Measurements from ENCODE around the gene KRTAP10-7.
"Not testable (repeated sequence)": the region's sequence is repeated elsewhere in the genome, so short reads cannot be mapped to it uniquely, and the experiment has no call there.

The KRTAP10-7 gene, protein sequence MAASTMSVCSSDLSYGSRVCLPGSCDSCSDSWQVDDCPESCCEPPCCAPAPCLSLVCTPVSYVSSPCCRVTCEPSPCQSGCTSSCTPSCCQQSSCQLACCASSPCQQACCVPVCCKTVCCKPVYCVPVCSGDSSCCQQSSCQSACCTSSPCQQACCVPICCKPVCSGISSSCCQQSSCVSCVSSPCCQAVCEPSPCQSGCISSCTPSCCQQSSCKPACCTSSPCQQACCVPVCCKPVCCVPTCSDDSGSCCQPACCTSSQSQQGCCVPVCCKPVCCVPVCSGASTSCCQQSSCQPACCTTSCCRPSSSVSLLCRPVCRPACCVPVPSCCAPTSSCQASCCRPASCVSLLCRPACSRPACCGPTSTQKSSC

DNA sequence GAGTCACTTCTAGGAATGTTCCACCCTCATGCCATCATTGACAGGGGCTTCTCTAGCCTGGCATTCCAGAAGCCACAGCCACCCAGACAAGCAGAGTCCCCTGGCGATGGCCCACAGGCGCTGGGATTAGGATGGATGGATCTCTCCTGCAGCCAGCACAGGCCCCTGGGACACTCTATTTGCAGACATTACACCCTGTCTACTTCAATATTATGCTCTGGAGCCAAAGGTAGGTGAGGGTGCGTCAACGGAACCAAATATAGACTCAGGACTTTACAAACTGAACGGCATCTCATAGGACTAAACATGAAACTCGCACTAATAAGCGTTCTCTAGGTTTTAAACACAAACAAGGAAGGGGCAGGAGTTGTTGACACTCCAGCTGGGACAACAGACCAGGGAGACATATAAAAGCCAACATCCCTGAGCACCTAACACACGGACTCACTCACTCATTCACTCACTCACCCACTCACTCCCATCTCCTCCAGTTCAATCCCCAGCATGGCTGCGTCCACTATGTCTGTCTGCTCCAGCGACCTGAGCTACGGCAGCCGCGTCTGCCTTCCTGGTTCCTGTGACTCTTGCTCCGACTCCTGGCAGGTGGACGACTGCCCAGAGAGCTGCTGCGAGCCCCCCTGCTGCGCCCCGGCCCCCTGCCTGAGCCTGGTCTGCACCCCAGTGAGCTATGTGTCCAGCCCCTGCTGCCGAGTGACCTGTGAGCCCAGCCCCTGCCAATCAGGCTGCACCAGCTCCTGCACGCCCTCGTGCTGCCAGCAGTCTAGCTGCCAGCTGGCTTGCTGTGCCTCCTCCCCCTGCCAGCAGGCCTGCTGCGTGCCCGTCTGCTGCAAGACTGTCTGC is at the start of gene KRTAP10-7:
Gene KRTAP10-7 (plus strand): TSS at position 480 of the 861 bp plus-strand sequence. CDS start 25 bp downstream, at position 505.
- FAIRE-seq, result not testable (repeated sequence)

- no peak for FAIRE-seq
Observed at GRCh38 chr21:44550807-44551206, 49.6 kb upstream of the KRTAP10-7 start.

- FAIRE-seq, result no peak
Observed at GRCh38 chr21:44551340-44551961, 48.9 kb upstream of the KRTAP10-7 start, which contains the start of gene KRTAP10-2. Gene KRTAP10-2 (minus strand): TSS chr21:44551505. CDS start chr21:44551458, 47 bp downstream.

- FAIRE-seq, result no peak
Observed at GRCh38 chr21:44552136-44552535, 48.3 kb upstream of the KRTAP10-7 start.

DNA sequence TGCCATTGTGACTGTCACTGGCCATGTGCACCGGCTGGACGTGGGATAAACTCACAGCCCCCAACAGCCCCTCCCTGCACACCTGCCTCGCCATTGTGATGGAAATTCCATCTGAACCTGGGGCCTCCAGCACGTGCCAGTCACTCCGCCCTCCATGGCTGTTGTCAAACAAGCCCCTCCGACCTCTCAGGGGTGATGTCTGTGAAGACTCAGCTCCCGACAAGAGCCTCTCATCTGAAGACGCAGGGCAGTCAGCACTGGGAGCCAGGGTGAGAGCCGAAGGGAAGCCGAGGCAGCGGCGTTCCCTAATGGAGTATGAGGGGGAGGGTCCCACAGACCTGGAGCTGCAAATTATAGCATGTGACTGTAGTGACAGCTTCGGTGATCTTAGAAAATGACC is 47.7 kb upstream of the KRTAP10-7 start:
- FAIRE-seq, result no peak

DNA sequence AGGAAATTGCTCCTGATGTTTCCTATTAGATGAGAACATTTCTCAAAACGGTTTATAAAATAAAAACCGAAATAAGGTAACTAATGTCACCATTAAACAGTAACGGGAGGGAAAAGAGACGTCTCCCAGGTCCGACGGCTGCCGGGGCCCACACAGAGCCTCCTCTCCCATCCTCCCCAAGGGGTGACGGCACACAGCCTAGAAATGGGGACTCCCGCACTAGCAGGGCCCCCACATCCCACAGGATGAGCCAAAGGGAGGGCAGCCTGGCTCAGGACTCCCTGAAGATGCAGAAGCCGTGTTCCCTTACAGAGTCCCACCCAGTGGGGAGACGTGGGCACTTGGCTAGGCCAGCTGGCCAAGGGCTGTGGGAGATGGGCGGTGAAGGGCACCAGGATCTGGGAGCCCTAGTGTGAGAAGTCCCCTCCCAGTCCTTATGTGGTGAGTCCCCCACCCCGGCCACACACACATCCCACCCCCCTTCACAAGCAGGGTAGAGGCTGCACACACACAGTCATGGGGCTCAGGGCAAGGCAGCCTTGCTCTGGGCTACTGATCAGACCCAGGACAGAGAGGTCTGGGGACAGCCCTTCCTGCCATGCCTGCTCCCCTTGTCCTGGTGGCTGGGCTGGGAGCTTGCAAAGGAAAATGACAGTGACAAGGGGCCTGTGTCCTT is 45.1 kb upstream of the KRTAP10-7 start:
- no peak for FAIRE-seq

DNA sequence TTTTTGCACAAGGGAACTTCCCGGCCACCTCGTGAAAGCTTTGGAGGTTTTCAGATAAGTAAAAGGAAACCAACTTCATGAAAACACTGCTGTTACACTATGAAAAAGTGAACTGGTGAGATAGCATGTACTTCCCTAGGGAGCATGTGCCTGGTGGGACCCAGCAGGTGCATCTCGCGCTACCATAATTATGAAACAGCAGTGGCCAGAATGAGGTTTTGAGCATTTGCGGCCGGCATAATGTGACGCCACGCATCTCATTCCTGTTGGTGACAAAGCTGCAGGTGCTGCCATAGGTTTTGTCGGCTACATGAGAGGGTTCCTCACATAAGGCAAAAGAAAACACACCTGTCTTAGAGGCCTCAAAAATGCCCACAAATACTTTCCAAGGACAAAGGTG is 43.5 kb upstream of the KRTAP10-7 start:
- FAIRE-seq, result no peak

DNA sequence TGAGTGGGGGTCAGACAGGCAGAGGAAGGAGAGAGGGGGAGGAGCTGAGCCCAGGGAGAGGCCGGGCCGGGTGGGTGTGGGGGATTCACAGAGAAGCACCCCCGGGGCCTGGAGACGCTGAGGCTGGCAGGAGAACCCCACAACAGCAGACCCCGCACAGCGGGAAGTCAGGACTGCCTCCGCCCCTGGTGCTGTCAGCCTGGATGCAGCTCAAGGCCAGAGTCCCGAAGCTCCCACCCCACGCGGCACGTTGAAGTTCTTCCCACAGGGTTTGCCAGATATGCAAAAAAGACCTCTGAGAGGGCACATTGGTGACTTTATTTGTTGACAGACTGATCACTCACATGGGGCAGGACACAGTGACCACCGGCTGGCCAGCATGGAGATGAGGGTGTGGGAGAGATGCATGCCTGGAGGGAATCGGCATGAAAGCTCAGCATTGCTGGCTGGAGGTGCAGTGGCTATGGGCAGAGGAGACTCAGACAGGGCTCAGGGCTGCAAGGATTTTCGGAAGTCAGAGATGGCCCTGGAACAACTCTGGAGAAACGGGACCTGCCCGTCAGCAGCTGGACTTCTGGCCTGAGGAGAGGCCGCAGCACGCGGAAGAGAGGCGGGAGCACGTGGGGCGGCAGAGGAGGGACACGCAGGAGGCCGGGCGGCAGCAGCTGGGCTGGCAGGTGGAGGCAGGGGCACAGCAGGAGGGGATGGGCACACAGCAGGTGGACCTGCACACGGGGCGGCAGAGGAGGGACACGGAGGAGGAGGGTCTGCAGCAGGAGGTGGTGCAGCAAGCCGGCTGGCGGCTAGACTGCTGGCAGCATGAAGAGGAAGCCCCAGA is 42.7 kb upstream of the KRTAP10-7 start:
- no peak for FAIRE-seq

DNA sequence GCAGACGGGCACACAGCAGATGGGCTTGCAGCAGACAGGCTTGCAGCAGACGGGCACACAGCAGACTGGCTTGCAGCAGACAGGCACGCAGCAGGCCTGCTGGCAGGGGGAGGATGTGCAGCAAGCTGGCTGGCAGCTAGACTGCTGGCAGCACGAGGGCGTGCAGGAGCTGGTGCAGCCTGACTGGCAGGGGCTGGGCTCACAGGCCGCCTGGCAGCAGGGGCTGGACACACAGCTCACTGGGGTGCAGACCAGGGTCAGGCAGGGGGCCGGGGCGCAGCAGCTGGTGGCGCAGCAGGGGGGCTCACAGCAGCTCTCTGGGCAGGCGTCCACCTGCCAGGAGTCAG is 42.1 kb upstream of the KRTAP10-7 start:
- not testable (repeated sequence) for FAIRE-seq

GRCh38 chr21:44558695-44559094 is 41.7 kb upstream of the KRTAP10-7 start, which contains the start of gene KRTAP10-3:
Gene KRTAP10-3 (minus strand): TSS chr21:44558795. CDS start chr21:44558715, 80 bp downstream.
- FAIRE-seq, result no peak

DNA sequence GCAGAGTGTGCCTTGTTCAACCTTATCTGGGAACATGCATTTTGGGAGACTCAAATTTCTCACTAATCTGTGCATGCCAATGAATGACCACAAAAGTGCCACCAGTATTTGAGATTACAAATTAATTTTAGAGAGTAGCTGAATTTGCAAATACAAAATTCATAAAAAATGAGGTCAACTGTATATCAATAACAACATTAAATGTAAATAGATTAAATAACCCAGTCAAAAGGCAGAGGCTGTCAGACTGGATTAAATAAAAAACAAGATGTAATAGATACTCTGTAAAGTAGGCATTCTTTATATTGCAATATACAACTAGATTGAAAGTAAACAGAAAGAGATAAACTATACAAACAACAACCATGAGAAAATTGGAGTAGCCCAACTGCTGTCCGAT is 36.3 kb upstream of the KRTAP10-7 start:
- no peak for FAIRE-seq

- FAIRE-seq, result no peak
Observed at GRCh38 chr21:44564886-44565598, 35.4 kb upstream of the KRTAP10-7 start.

GRCh38 chr21:44566403-44566802 is 34.0 kb upstream of the KRTAP10-7 start:
- no peak for FAIRE-seq

DNA sequence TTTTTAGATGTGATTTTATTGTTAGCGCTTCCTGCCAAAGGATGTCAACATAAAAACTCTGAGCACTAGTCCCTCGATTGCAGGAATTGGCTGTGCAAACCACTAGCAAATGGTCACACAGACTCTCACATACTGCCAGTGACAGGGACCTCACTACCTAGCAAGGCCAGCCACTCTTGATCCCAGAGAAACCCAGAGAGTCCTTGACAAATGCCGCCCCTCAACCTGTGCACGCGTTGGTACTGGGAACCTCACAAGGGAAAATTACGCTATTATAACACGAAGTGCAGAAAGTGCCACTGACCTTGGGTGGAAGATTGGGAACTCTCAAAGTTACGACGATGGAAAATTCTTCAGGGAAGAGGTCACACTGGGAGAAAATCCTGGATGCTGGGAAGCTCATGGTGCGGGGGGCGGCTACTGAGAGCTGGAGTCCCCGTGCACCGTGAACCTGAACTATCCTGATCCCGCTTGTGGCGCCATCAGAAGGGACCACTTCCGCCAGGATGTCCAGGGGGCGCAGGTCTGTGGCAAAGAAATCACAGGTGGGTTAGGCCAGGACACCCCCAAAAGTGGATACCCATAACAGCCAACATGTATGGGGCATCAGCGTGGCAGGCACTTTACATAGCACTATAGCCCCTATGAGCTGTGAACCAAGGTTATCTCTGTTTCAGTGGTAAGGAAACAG is 32.8 kb upstream of the KRTAP10-7 start:
- FAIRE-seq, result no peak

- no peak for FAIRE-seq
Observed at GRCh38 chr21:44568261-44568660, 32.1 kb upstream of the KRTAP10-7 start.

DNA sequence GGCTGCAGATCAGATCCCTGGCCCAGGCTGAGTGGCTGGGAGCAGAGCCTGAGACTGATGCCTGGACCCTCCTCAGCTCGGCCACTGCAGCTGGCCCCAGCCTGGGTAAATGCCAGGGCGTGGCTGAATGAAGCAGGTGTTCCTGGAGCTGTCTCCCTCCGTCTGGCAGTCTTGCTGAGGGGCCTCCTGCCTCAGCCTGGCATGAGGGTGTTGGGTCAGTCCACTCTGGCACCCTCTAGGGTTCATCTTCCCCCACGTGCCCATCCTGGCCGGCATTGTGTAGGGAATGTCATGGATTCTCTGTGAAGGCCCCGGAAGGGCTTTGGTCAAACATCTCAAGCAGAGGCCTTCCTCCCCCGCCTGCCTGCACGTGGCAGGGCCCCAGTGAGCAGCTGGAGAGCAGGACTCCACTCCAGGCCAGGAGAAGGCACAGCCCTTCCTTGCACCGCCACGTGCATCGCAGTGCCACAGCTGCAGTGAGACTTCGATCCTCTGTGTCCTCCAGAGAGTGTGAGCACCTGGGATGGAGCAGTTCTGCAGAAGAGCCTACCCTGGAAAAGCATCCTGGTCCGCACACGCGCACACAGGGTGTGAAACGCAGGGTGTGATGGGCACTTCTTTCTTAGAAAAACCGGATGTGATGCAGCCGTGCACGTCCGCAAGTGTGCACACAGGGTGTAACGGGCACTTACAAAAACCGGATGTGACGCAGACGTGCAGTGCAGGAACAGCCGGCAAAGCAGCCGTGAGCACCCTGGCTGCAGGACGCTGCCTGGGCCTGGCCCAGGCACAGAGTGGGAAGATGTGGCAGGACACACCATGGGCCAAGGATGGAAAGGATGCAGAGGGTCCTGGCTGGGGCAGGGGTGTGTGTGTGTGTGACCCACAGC is 31.5 kb upstream of the KRTAP10-7 start:
- FAIRE-seq, result no peak

- FAIRE-seq, result no peak
Observed at GRCh38 chr21:44569861-44570517, 30.4 kb upstream of the KRTAP10-7 start.

DNA sequence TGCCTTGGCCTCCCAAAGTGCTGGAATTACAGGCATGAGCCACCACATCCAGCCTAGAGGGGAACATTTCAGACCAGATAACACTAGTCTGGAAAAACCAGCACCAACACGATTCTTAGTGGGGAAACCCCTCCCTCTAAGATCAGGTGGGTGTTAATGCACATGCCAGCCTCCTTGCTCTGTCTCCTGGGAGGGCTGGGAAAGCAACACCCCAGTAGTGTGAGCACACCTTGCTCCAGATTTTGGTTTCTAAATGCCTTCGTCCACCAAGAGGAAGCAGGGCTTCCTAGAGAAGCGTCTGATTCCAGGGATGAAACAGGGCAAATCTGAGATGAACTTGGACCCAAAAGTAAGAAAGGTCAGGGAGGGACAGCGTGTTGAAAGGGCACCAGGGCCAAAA is 29.1 kb upstream of the KRTAP10-7 start:
- FAIRE-seq, result no peak
